SIG-M5 (cell line): Measurements from ENCODE around the gene CDC16.
"Not testable (repeated sequence)": the region's sequence is repeated elsewhere in the genome, so short reads cannot be mapped to it uniquely, and the experiment has no call there.

Experiments used
- DNase-seq: peaks from one replicate; lab custom pipeline; 2025; lab: John Stamatoyannopoulos, UW

The CDC16 gene

GRCh38 chr13:114228176-114228575 lies 6.5 kb upstream of the CDC16 start:
- no peak for DNase-seq

- no peak for DNase-seq
These were observed 5.2 kb upstream of the CDC16 start for GRCh38 chr13:114229506-114229905.

GRCh38 chr13:114230117-114230516 lies 4.6 kb upstream of the CDC16 start:
- peak; percentile 63 for DNase-seq

- DNase-seq = no peak
These were observed 4.1 kb upstream of the CDC16 start for GRCh38 chr13:114230575-114230974.

DNA sequence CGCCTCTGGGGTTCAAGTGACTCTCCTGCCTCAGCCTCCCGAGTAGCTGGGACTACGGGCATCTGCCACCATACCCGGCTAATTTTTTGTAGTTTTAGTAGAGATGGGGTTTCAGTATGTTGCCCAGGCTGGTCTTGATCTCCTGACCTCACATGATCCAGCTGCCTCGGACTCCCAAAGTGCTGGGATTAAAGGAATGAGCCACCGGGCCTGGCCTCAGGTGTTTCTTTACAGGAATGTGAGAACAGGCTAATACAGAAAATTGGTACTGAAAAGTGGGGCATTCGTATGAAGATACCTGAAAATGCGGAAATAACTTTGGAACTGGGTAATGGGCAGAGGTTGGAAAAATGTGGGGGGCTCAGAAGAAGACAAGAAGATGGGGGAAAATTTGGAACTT lies 2.8 kb upstream of the CDC16 start:
- no peak for DNase-seq

GRCh38 chr13:114234266-114234644 lies 442 bp upstream of the CDC16 start:
- no peak for DNase-seq

DNA sequence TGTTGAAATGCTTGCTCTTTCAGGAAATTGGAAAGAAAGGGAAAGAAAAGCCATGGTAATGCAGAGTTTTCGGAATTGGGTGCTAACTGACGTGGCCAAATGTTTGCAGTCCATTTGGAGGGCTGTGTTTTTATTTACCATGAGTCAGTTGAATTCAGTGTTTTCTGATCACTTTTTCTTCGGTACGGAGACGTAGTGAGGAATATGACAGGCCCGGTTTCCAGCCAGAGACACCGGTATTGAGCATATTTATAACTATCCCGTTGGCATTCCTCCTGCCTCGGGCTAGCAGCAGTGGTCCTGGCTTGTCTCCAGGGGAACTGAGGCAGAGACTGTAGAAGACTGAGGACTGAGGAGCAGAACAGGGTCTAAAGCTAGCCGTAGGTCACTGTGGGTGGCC lies 1.0 kb downstream of the CDC16 start:
- DNase-seq = no peak

GRCh38 chr13:114236227-114236626 lies 1.5 kb downstream of the CDC16 start:
- no peak for DNase-seq

DNA sequence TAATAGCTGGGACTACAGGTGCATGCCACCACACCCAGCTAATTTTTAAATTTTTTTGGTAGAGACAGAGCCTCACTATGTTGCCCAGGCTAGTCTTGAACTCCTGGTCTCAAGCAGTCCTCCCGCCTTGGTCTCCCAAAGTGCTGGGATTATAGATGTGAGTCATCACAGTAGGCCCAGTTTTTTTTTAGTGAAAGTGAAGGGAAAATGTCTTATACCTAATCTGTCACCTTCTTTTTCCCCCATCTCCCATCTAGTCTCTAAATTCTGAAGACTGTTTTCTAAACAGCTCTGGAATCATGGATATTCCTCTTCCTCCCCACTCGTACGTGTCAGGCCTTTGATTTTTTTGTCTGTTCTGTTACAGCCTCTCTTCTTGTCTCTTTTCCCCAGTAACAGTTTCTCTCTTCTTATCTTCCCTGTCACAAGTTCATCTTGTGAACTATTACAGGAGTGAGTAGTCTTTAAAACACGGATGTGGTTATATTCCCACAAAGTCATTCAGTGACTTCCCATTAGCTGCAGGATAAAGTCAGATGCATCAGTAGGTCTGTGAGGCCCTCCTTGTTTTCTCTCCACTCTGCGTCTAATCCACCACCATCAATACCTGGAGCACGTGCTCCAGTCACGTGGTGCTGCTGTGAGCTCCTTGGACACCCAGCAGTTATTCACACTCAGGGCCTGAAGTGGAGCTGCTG lies 2.9 kb downstream of the CDC16 start:
- DNase-seq = no peak

DNA sequence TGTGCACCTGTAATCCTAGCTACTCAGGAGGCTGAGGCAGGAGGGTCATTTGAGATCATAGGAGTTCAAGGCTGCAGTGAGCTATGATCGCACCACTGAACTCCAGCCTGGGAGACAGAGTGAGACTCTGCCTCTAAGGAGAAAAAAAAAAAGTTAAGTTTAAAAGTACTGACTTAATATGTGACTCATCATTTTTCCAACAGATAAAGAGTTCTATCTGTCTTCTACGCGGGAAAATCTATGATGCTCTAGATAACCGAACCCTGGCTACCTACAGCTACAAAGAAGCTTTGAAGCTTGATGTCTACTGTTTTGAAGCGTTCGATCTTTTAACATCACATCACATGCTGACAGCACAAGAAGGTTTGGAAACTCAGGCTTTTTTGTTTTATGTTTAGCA lies 7.2 kb downstream of the CDC16 start:
- no peak for DNase-seq

DNA sequence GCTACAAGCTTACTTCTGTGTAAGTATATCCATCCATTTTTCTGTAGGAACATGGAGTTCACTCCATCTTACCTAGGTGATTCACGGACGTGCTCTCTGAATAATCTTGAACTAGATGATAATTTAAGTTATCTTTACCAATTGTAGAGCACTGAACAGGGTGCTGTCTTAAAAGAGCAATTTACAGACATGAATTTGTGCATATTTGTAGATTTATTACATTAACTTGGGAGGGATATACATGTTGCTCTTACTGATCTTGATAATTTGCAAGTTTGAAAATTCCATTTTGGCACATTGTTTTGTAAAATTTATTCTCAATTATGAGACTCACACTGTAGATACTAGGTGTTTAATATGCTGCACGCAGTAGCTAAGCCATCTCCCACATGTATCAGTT lies 9.3 kb downstream of the CDC16 start:
- no peak for DNase-seq

DNA sequence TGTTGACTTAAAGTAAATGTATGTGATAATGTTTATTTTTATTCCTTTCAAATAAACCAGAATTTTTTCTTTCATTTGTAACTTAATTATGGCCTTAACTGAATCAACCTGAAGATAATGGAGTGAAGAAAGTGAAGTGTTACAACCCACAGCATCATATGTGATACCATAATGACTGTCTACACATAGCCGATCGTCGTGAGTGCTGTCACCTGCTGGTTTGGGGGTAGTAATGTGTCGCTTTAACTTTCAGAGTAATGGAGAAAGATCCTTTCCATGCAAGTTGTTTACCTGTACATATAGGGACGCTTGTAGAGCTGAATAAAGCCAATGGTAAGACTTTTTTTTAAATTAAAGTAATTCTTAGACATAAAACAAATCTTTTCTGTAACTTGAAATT lies 9.9 kb downstream of the CDC16 start:
- no peak for DNase-seq

DNA sequence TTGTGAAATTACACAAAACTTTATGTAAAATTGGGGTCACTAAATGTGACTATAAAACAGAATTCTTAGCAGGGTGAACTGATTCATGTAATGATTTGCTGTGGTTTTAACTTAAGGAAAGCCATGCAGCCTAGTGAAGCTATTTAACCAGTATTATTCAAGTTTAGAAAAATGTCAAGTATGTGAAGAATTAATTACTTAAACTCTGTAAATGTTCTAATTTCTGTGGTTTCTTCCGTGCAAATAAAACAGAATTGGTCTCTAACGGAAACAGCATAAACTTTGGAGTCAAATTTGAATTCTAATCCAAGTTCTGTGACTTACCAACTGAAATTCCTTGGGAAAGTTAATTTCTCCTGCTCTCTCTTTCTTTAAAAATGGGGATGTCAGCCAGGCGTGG lies 13.3 kb downstream of the CDC16 start:
- DNase-seq = no peak

- DNase-seq = no peak
These were observed 14.4 kb downstream of the CDC16 start for GRCh38 chr13:114249077-114249476.

- not testable (repeated sequence) for DNase-seq
These were observed 17.1 kb downstream of the CDC16 start for GRCh38 chr13:114251639-114252440.

DNA sequence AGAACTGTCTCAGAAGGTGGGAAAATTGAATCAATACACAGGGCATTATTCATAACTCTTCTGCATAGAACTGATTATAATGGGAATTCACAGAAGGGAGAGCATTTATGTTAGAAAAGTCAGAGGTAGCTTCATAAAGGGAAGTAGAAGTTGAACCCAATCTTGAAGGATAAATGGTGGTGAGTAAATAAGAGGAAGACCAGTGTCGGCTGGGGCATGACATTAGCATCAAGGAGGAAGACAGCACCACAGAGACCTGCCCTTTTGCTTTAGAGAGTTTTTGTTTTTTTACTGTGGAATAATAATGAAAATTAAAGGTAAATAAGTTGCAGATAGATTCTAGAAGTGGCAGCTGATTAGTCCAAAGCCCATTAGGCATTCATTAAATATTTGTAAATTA lies 21.9 kb downstream of the CDC16 start:
- DNase-seq = no peak

DNA sequence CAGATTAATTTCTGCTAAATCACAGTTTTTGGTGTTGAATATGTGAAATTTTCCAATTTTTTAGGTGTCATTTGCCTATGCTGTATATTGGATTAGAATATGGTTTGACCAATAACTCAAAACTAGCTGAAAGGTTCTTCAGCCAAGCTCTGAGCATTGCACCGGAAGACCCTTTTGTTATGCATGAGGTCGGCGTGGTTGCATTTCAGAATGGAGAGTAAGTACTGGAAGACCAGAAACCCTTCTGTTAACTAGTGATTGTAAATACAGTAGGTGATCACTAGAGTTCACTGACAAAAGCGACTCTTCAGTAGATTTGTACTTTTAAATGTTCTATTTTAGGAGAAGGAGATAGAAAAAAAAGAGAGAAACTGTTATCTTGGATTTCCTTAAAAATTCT lies 22.3 kb downstream of the CDC16 start:
- DNase-seq = no peak

DNA sequence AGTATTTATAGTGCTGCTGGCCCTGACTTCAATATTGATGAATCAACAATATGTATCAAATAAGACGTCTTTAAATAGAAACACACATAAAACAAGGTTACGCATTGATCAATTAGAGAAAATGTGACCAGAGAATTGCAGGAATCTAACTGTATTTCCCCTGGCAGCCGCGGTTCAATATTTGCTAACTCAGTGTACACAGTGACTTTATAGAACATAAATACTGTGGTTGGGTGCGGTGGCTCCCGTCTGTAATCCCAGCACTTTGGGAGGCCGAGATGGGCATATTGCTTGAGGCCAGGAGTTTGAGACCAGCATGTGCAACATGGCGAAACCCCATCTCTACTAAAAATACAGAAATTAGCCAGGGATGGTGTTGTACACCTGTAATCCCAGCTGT lies 23.9 kb downstream of the CDC16 start:
- DNase-seq = no peak

GRCh38 chr13:114259374-114259773 lies 24.7 kb downstream of the CDC16 start:
- no peak for DNase-seq

GRCh38 chr13:114259974-114260373 lies 25.3 kb downstream of the CDC16 start:
- DNase-seq = no peak

DNA sequence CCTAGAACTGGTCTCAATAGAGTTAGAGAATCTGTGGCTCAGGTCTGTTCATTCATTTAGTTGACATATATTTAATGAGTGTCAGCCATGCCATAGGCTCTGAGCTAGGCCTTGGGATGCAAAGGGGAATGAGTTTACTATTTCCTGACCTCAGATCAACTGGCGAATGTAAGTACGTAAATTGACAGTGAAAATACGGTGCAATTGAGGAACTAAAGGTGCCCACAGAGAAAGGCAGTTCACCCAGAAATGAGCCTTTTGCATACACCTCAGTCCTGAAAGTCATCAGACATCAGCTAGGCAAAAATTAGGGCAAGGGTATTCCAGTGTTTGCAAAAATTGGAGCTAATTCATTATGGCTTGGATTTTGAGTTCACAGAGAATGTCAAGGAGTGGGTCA lies 26.1 kb downstream of the CDC16 start:
- DNase-seq = no peak

- DNase-seq = no peak
These were observed 26.8 kb downstream of the CDC16 start for GRCh38 chr13:114261328-114261965.

GRCh38 chr13:114263578-114263977 lies 28.9 kb downstream of the CDC16 start:
- DNase-seq = no peak
